Epithelial cell of proximal tubule (primary cell): ENCODE measurements around the gene RNF126. TPM values are rescaled to one million over a fixed set of nuclear protein-coding genes. Genes with fewer than 3 reads are reported as not detected.
"Not testable (repeated sequence)": the region's sequence is repeated elsewhere in the genome, so short reads cannot be mapped to it uniquely, and the experiment has no call there.

Experiments used
- DNase-seq: peaks from one replicate; pipeline ENCODE4 v3.0.0-alpha.2; 2011; ENCODE audit warnings: low read depth
- H3K4me3 ChIP-seq: 2 replicates; pipeline ENCODE4 v1.5.1; 2011; ENCODE audit warnings: low read depth, mild to moderate bottlenecking, low read length
- total RNA-seq: library from RNA; depleted of rRNA; stranded (reverse); fragments of >200 nt; gene quantifications from 2 replicates; pipeline ENCODE4 v1.2.3, GENCODE V29; 2015
- TF ChIP-seq, protein P1 (sequence below): conservative IDR thresholded peaks from 2 replicates; pipeline ENCODE4 v1.5.1; 2012; ENCODE audit warnings: low read depth, mild to moderate bottlenecking, low read length

The RNF126 gene
- total RNA-seq, 1 donor from 2014 or later, result 102 TPM

DNA sequence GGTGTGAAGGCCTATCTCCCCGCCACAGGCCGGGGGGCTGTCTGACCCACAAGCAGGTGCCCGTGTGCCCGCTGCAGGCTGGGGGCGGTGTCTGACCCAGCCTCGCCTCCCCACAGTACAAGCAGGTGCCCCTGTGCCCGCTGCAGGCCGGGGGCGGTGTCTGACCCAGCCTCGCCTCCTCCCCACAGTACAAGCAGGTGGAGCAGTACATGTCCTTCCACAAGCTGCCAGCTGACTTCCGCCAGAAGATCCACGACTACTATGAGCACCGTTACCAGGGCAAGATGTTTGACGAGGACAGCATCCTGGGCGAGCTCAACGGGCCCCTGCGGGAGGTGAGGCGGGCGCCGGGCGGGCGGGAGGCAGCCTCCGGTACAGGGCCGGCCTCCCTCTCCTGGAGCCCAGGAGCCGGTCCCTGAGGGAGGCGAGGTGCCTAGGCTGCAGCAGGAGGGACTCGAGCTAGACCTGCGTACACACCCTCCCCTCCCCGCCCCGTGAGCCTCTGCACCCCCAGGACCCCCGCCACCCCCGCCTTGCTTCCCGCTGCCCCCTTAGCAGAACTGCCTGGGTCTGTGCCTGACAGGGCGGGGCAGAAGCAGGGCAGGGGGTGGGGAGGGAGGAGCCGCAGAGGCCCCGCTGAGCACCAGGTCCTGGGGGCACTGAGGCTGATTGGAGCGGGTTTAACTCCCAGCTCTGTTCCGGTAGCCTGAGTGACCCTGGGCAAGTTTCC, 52.8 kb downstream of the RNF126 start:
- no peak for DNase-seq
- TF ChIP-seq, protein P1, sequence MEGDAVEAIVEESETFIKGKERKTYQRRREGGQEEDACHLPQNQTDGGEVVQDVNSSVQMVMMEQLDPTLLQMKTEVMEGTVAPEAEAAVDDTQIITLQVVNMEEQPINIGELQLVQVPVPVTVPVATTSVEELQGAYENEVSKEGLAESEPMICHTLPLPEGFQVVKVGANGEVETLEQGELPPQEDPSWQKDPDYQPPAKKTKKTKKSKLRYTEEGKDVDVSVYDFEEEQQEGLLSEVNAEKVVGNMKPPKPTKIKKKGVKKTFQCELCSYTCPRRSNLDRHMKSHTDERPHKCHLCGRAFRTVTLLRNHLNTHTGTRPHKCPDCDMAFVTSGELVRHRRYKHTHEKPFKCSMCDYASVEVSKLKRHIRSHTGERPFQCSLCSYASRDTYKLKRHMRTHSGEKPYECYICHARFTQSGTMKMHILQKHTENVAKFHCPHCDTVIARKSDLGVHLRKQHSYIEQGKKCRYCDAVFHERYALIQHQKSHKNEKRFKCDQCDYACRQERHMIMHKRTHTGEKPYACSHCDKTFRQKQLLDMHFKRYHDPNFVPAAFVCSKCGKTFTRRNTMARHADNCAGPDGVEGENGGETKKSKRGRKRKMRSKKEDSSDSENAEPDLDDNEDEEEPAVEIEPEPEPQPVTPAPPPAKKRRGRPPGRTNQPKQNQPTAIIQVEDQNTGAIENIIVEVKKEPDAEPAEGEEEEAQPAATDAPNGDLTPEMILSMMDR, result no peak
- H3K4me3 ChIP-seq, result no peak overlapping the region

DNA sequence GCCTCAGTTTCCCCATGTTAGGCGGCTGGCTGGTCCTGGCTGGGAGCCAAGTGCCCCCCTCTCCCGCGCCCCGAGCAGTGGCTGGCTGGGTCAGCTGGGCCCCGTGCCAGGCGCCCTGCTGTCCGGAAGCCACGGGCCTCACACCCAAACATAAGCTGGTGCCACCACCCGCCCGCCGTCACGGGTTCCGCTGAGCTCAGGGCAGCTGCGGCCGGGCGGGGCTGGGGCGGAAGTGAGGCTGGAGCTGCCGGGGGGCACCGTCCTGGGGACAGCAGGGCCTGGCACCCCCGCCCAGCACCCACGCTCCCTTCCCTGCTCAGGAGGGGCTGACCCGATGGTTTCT, 54.0 kb downstream of the RNF126 start:
- no peak for DNase-seq
- H3K4me3 ChIP-seq, result no peak overlapping the region
- TF ChIP-seq, protein P1, result no peak

DNA sequence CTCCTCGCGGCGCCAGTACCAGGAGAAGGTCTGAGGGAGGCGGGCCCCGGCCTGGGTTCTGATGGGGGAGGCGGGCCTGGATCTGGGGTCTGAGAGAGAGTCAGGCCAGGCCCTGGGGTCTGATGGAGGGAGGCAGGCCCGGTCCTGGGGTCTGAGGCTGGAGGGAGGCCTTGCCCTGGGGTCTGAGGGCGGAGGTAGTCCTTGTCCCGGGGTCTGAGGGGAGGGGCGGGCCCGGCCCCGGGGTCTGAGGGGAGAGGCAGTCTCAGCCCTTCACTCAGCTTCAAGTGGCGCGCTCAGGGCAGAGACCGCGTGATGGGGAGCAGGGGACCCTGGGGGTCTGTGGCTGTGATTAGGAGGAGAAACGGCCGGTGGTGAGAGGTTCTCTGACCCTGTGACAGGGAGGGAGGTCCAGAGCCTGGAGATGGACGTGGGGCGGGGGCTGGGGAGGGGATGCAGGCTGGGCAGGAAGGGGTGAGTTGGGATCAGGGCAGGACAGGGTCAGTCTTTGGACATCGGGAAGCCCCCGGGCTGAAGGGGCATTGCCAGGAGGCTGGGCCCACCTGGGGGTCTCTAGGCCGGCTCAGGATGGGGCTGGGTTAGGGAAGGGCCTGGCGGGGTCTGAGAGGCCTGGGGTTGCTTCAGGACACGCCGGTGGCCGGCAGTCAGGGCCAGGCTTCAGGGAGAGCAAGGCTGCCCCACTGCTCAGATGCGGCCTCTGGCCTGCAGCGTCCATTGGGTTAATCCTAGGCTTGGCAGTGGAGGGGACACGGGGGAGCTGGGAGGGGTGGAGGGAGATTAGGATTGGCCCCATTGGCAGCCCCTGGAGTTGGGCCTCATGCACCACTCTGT, 54.6 kb downstream of the RNF126 start:
- TF ChIP-seq, protein P1, result no peak
- no peak for DNase-seq
- no peak overlapping the region for H3K4me3 ChIP-seq

DNA sequence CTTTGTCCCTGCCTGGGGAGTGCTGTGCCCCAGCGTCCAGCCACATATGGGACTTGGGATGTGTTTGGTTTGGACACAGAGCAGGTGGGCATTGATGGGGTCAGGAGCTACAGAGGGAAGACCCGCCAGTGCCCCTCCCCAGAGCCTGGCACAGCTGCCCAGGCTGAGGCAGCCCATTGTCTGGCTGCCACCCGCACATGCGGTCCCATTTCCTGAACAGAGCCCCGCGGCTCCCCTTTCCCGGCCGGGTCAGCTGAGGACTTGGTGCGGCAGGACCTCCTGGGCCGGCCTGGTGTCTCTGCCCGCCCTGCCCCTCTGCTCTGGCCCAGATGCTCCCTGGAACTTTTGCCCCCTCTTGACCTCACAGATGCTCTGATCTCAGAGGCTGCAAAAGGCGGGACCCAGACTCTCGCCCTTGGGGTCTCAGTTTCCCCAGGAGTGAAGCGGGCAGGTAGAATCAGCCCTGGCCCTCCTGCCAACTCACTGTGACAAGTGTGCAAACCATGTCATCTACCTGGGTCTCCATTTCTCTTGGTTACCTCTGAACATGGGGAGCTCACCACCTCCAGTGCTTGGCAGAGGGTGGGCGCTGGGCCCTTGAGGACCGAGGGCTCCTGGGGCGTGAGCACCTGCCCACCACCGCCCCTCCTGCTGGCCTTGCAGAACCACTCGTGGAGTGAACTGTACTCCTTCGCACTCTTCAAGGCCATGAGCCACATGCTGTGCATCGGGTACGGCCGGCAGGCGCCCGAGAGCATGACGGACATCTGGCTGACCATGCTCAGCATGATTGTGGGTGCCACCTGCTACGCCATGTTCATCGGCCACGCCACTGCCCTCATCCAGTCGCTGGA, 55.5 kb downstream of the RNF126 start:
- TF ChIP-seq, protein P1, result no peak
- DNase-seq, result no peak
- no peak overlapping the region for H3K4me3 ChIP-seq

DNA sequence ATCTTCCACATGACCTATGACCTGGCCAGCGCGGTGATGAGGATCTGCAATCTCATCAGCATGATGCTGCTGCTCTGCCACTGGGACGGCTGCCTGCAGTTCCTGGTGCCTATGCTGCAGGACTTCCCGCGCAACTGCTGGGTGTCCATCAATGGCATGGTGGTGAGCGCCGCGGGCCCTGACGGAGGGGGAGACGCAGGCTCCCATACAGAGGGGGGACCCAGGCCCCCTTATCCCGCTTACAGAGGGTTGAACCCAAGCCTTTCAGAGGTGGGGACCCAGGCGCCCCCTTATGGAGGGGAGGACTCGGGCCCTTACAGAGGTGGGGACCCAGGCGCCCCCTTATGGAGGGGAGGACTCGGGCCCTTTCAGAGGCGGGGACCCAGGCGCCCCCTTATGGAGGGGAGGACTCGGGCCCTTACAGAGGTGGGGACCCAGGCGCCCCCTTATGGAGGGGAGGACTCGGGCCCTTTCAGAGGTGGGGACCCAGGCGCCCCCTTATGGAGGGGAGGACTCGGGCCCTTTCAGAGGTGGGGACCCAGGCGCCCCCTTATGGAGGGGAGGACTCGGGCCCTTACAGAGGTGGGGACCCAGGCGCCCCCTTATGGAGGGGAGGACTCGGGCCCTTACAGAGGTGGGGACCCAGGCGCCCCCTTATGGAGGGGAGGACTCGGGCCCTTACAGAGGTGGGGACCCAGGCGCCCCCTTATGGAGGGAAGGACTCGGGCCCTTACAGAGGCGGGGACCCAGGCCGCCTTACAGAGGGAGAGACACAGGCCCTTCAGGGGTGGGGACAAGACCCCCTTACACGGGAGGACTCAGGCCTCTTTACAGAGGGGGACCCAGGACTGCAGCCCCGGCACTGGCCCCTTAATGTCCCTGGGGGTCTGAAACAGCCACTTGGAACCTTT, 57.7 kb downstream of the RNF126 start:
- H3K4me3 ChIP-seq, DNase-seq: not testable (repeated sequence)

- TF ChIP-seq, protein P1, result no peak
- H3K4me3 ChIP-seq, result no peak overlapping the region
- DNase-seq, result no peak
Measured at GRCh38 chr19:604355-604754, 58.7 kb downstream of the RNF126 start.

- not testable (repeated sequence) for H3K4me3 ChIP-seq, DNase-seq
Measured at GRCh38 chr19:603779-604178, 59.2 kb downstream of the RNF126 start.

DNA sequence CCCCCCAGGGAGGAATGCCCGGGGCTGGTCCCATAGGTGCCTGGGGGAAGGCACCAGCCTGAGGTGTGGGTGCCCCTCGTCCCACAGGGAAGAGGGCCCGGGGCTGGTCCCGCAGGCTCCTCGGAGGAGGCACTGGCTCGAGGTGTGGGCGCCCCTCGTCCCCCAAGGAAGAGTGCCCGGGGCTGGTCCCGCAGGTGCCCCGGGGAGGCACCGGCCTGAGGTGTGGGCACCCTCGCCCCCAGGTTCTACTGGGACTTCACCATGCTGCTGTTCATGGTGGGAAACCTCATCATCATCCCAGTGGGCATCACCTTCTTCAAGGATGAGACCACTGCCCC, 59.7 kb downstream of the RNF126 start:
- DNase-seq, result not testable (repeated sequence)

More for the DNA sequence above, 59.7 kb downstream of the RNF126 start:
- not testable (repeated sequence) for H3K4me3 ChIP-seq
